ENCODE data around the gene RTRAF.

The RTRAF gene

DNA sequence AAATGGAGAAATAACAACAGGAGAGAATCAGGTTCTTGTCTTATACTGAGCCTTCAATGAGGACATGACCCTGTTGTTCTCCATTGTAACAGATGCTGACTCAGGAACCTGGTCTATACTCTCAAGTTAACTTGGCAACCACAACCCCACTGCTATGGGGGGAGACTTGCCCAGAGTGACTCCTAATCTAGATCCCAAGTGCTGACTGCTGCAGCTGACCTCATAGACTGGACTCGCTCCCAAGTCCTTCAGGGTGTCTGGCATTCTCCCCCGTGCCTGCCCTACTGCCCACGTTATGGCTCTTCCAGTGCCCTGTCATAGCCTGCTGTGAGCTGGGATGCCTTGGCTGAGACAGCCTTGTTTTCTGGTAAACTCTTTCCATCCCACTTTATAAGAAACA, 42.4 kb downstream of the RTRAF start:
- Histone ChIP-seq H3K27me3 (ENCODE audit: insufficient read depth, poor library complexity, severe bottlenecking) (no peaks in the 10 kb centered on the region), H3K4me3 (replicated peaks; ENCODE audit: insufficient read depth, low read length) (no peak overlapping the region), H3K27ac (replicated peaks) (no peak overlapping the region)
- TF ChIP-seq, protein P1, sequence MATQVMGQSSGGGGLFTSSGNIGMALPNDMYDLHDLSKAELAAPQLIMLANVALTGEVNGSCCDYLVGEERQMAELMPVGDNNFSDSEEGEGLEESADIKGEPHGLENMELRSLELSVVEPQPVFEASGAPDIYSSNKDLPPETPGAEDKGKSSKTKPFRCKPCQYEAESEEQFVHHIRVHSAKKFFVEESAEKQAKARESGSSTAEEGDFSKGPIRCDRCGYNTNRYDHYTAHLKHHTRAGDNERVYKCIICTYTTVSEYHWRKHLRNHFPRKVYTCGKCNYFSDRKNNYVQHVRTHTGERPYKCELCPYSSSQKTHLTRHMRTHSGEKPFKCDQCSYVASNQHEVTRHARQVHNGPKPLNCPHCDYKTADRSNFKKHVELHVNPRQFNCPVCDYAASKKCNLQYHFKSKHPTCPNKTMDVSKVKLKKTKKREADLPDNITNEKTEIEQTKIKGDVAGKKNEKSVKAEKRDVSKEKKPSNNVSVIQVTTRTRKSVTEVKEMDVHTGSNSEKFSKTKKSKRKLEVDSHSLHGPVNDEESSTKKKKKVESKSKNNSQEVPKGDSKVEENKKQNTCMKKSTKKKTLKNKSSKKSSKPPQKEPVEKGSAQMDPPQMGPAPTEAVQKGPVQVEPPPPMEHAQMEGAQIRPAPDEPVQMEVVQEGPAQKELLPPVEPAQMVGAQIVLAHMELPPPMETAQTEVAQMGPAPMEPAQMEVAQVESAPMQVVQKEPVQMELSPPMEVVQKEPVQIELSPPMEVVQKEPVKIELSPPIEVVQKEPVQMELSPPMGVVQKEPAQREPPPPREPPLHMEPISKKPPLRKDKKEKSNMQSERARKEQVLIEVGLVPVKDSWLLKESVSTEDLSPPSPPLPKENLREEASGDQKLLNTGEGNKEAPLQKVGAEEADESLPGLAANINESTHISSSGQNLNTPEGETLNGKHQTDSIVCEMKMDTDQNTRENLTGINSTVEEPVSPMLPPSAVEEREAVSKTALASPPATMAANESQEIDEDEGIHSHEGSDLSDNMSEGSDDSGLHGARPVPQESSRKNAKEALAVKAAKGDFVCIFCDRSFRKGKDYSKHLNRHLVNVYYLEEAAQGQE (IDR thresholded peaks at IDR 0.05; ENCODE audit: insufficient replicate concordance, low read depth) = no peak
- no peak for TF ChIP-seq POLR2AphosphoS5 (IDR thresholded peaks at IDR 0.05; ENCODE audit: low read depth)
- TF ChIP-seq SPI1 (IDR thresholded peaks at IDR 0.05; ENCODE audit: borderline replicate concordance, low read depth) = no peak
- TF ChIP-seq, protein P2, sequence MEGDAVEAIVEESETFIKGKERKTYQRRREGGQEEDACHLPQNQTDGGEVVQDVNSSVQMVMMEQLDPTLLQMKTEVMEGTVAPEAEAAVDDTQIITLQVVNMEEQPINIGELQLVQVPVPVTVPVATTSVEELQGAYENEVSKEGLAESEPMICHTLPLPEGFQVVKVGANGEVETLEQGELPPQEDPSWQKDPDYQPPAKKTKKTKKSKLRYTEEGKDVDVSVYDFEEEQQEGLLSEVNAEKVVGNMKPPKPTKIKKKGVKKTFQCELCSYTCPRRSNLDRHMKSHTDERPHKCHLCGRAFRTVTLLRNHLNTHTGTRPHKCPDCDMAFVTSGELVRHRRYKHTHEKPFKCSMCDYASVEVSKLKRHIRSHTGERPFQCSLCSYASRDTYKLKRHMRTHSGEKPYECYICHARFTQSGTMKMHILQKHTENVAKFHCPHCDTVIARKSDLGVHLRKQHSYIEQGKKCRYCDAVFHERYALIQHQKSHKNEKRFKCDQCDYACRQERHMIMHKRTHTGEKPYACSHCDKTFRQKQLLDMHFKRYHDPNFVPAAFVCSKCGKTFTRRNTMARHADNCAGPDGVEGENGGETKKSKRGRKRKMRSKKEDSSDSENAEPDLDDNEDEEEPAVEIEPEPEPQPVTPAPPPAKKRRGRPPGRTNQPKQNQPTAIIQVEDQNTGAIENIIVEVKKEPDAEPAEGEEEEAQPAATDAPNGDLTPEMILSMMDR (IDR thresholded peaks at IDR 0.05; ENCODE audit: insufficient read depth, low read length) = no peak
- no peak for TF ChIP-seq GABPA (IDR thresholded peaks at IDR 0.05; ENCODE audit: low read depth)
- DNase-seq (ENCODE audit: low read depth in 1 of 2, low spot score in 1 of 2) = no peak

DNA sequence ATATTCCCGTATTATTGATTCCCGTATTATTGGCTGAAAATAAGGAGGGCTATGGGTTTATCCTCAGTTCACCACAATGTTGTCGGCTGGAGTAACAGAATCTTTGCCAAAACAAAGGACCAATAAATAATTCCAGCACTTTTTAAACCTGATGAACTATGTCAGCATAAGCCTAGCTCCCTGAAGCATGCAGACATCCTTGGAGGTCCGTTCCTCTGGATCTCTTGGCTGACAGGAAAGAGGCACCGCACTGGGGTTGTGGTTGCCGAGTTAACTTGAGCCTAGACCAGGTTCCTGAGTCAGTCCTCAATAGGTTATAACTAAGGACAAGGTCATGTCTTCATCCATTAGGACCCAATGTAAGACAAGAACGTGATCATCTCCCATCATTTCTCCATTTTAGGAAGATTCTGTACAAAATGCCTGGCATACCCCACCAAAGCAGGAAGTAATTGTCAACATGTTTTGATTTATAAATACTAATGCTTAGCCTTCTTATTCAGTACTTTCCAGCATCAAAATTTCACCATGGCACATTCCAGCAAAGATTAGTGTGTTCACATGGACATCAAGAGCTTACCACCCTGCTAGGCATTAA, 43.0 kb downstream of the RTRAF start:
- Histone ChIP-seq H3K27me3 (ENCODE audit: insufficient read depth, poor library complexity, severe bottlenecking) (no peaks in the 10 kb centered on the region), H3K27ac (replicated peaks) (no peak overlapping the region), H3K4me3 (replicated peaks; ENCODE audit: insufficient read depth, low read length) (no peak overlapping the region)
- TF ChIP-seq SPI1 (IDR thresholded peaks at IDR 0.05; ENCODE audit: borderline replicate concordance, low read depth) (no peak), POLR2AphosphoS5 (IDR thresholded peaks at IDR 0.05; ENCODE audit: low read depth) (no peak), GABPA (IDR thresholded peaks at IDR 0.05; ENCODE audit: low read depth) (no peak)
- TF ChIP-seq, protein P2 (IDR thresholded peaks at IDR 0.05; ENCODE audit: insufficient read depth, low read length) = no peak
- TF ChIP-seq, protein P1 (IDR thresholded peaks at IDR 0.05; ENCODE audit: insufficient replicate concordance, low read depth) = no peak
- DNase-seq (ENCODE audit: low read depth in 1 of 2, low spot score in 1 of 2) = no peak

DNA sequence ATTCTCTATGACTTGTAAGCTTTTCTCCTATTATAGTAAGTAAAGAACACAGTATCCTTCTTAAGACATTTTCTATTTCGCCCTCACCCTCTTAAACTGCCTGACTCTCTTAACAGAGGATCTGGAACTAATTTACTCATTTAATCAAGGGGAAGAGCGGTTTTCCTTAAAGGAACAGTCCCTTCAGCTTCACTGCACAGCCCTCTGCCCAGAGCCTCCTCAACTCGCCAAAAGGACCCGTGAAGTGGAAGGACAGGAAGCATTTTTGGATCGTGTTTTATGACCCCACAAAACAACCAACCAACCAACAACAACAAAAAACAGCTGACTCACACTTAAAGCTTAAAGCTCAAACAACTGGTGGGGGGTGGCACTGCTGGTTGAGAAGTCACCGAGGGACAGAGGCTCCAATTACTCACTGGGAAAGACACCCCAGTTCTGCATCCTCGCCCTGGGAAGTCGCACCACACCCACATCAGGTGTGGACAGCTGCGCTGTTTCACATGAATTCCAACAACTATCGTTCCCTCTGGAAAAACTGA, 43.8 kb downstream of the RTRAF start:
- TF ChIP-seq POLR2AphosphoS5 (IDR thresholded peaks at IDR 0.05; ENCODE audit: low read depth) (no peak), SPI1 (IDR thresholded peaks at IDR 0.05; ENCODE audit: borderline replicate concordance, low read depth) (no peak), GABPA (IDR thresholded peaks at IDR 0.05; ENCODE audit: low read depth) (no peak)
- TF ChIP-seq, protein P2 (IDR thresholded peaks at IDR 0.05; ENCODE audit: insufficient read depth, low read length) = no peak
- TF ChIP-seq, protein P1 (IDR thresholded peaks at IDR 0.05; ENCODE audit: insufficient replicate concordance, low read depth) = no peak
- DNase-seq (ENCODE audit: low read depth in 1 of 2, low spot score in 1 of 2) = no peak
- Histone ChIP-seq H3K4me3 (replicated peaks; ENCODE audit: insufficient read depth, low read length) (no peak overlapping the region), H3K27me3 (ENCODE audit: insufficient read depth, poor library complexity, severe bottlenecking) (no peaks in the 10 kb centered on the region), H3K27ac (replicated peaks) (no peak overlapping the region)

Data from HL-60 (cell line).